Caco-2 (cell line): ENCODE data around the gene ARFGAP1. TPM values are rescaled to one million over a fixed set of nuclear protein-coding genes. Genes with fewer than 3 reads are reported as not detected.
A peak's percentile ranks its signal among the peaks of the same experiment; 100 is the strongest.

ENCODE experiments used
- BruUV-seq: library from RNA; stranded (reverse); fragments of 400-500 nt; replicated peaks from 2 replicates; lab custom pipeline; 2021; lab: Mats Ljungman, UMichigan
- CTCF ChIA-PET: fragments of 300-600 bp; sonication (Branson Sonifier 250); formaldehyde crosslinking; loops from one replicate; lab custom pipeline; 2022; ENCODE audit warnings: antibody characterized with exemption; lab: Charles Lee
- POLR2A ChIA-PET: fragments of 300-600 bp; sonication (Branson Sonifier 250); formaldehyde crosslinking; loops from one replicate; lab custom pipeline; 2022; ENCODE audit warnings: antibody characterized with exemption; lab: Charles Lee
- DNase-seq, 2 experiments: peaks; one replicate each; pipeline versions ENCODE4 v3.0.0 to v3.0.0-alpha.2; 2020 to 2022
- H3K27me3 ChIP-seq: replicated peaks from 2 replicates; pipeline ENCODE4 v1.6.0; 2011; ENCODE audit warnings: low read length; ENCODE audit not compliant: control insufficient read depth, insufficient read depth
- H3K36me3 ChIP-seq: 2 replicates; pipeline ENCODE4 v1.5.1; 2011; ENCODE audit warnings: low read length; ENCODE audit not compliant: control insufficient read depth, insufficient read depth
- H3K4me1 ChIP-seq: fragments of 250-450 bp; sonication (Bioruptor Pico); 2 replicates; pipeline ENCODE4 v1.5.1; 2020; ENCODE audit warnings: mild to moderate bottlenecking
- H3K4me3 ChIP-seq: 2 replicates; pipeline ENCODE4 v1.5.1; 2011; ENCODE audit warnings: low read depth, mild to moderate bottlenecking, control low read depth, low read length
- H3K9me3 ChIP-seq: fragments of 250-450 bp; sonication (Bioruptor Pico); 2 replicates; pipeline ENCODE4 v1.5.1; 2020; ENCODE audit warnings: mild to moderate bottlenecking, moderate library complexity
- H3K27ac Mint-ChIP-seq: one replicate; pipeline ENCODE4 v1.8.0; 2022; ENCODE audit warnings: mixed read lengths; ENCODE audit not compliant: unreplicated experiment
- H3K27me3 Mint-ChIP-seq: one replicate; pipeline ENCODE4 v1.8.0; 2022; ENCODE audit warnings: mixed read lengths; ENCODE audit not compliant: insufficient read depth, unreplicated experiment
- H3K36me3 Mint-ChIP-seq: one replicate; pipeline ENCODE4 v1.8.0; 2022; ENCODE audit warnings: mild to moderate bottlenecking, mixed read lengths; ENCODE audit not compliant: insufficient read depth, unreplicated experiment
- H3K4me1 Mint-ChIP-seq: one replicate; pipeline ENCODE4 v1.8.0; 2022; ENCODE audit warnings: low read depth, mixed read lengths; ENCODE audit not compliant: unreplicated experiment
- H3K4me3 Mint-ChIP-seq: one replicate; pipeline ENCODE4 v1.8.0; 2022; ENCODE audit warnings: mild to moderate bottlenecking, moderate library complexity, mixed read lengths; ENCODE audit not compliant: unreplicated experiment
- H3K9me3 Mint-ChIP-seq: one replicate; pipeline ENCODE4 v1.8.0; 2022; ENCODE audit warnings: mixed read lengths; ENCODE audit not compliant: unreplicated experiment
- CTCF ChIP-seq, 2 experiments: fragments of 200-600 bp in 1 of 2; IDR thresholded peaks; 1 replicate in 1 of 2; 2 replicates in 1 of 2; pipeline versions ENCODE4 v1.5.1 to v1.8.0; 2011 to 2022; ENCODE audit warnings: antibody characterized with exemption in 1 of 2, control low read depth in 1 of 2, inconsistent platforms in 1 of 2, low read depth in 1 of 2, low read length in 1 of 2, mild to moderate bottlenecking in 1 of 2, moderate library complexity in 1 of 2; ENCODE audit not compliant: insufficient read depth in 1 of 2, severe bottlenecking in 1 of 2, unreplicated experiment in 1 of 2
- intact Hi-C: fragments of 100-400 bp; cut with micrococcal nuclease; formaldehyde crosslinking; loops from one replicate; pipeline ENCODE4 v1.10.0; 2022; ENCODE audit not compliant: unreplicated experiment
- total RNA-seq: library from RNA; stranded (reverse); gene quantifications from 2 replicates; pipeline ENCODE4 v1.2.3, GENCODE V29; 2022

The ARFGAP1 gene
- total RNA-seq, 1 experiment from 2014 or later, result 275 TPM

DNA sequence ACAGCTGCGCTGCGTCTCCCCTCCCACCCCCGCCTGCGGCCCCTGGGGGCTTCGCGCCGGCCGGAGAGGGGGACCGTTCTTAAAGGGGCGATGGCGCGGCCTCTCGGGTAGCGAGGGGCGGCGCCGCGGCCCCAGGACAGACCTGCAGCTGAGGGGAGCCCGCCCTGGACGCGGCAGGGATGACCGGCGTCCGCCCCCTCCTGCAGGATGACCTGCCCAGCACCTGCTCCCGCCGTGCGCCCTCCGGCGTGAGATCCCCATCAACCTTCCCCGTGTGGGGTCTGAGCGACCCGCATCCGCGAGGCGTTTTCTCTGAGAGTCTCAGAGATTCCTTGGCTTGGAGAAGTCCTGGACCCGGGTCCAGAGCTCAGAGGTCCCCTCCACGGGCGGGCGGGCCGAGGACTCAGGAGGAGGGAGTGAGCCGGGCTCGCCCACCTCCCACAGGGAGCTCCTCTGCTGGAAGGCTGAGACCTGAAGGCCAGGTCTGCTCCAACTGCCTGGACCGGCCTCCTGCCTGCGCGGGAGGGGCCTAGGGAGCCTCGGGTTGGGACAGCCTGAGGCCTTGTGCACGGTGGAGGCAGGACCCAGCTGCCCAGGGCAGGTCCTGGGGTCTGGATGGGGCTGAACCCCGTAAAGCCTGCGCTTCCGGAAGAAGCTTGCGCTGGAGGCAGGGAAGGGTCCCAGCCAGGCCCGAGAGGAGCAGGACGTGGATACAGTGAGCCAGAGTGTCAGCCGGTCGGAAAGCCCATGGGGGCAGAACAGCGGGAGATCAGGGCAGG is 17.8 kb upstream of the ARFGAP1 start:
- Histone ChIP-seq H3K4me3 (peak overlapping the region; percentile 4; the same call in 1 of the 2 replicates), H3K9me3 (no peaks in the 10 kb centered on the region), H3K27me3 (no peaks in the 10 kb centered on the region), H3K36me3 (no peaks in the 10 kb centered on the region), H3K4me1 (peaks cover 56% of the 10 kb centered on the region)
- H3K27ac Mint-ChIP-seq, result peak overlapping the region; percentile 20
- no TSS peak for BruUV-seq
- DNase-seq, result peak in 1 of 2 experiments; percentile 58
- no peak for TF ChIP-seq CTCF (IDR thresholded peaks at IDR 0.05; ENCODE audit: insufficient read depth in 1 of 2, low read depth in 1 of 2, low read length in 1 of 2, severe bottlenecking in 1 of 2, unreplicated experiment in 1 of 2)
- intact Hi-C loops, result no loop called here
- POLR2A ChIA-PET, result interaction anchor here (0.5 to 0.7 kb wide), 2 partner anchors 17 to 33 kb away, joined by 6 to 10 read pairs; no protein-coding TSS in a partner anchor
- peaks cover 9% of the 10 kb centered on the region for H3K36me3 Mint-ChIP-seq
- peak overlapping the region; percentile 59 for H3K4me3 Mint-ChIP-seq
- no peaks in the 10 kb centered on the region for H3K27me3 Mint-ChIP-seq
- CTCF ChIA-PET, result interaction anchor here (0.6 to 1.7 kb wide), 7 partner anchors 9 to 116 kb away, joined by 3 to 22 read pairs (median 6); no protein-coding TSS in a partner anchor
- peaks cover 46% of the 10 kb centered on the region for H3K4me1 Mint-ChIP-seq
- no peaks in the 10 kb centered on the region for H3K9me3 Mint-ChIP-seq

DNA sequence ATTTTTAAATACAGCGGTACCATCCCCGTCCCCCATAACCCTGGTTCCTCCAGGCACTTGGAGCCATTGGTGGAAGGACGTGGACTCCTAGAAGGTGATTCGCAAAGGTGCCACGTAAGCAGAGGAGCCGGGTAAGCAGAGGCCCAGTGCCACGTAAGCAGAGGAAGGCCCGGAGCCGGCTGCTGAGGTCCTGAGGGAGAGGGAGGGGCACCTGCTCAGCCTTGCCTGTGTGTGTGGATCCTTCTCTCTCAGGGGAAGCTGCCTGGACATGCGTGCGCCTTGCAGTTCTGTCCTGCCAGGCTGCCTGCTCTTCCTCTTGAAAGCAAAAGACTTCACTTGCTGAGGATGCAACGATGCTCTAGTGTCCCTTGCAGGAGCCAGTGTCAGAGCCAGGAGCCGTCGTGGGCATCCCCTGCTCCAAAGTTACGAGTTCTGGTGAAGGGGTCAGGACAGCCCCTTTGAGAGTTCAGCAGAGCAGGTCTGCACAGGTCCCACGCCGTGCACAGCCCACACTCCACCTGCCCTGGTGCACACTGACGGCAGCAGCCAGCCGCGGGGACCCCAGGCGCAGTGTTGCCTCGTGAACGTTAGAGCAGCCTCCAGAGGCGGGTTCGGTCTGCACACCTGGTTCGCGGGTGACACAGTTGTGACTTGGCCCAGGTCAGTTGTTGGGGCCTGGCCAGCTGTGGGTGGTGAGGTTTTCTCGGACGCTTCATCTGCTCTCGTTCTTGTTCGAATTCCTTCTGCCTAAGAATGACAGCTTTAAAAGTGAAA is 16.5 kb upstream of the ARFGAP1 start:
- Mint-ChIP-seq H3K36me3 (peaks cover 4% of the 10 kb centered on the region), H3K9me3 (no peaks in the 10 kb centered on the region), H3K4me3 (no peak overlapping the region), H3K4me1 (peaks cover 39% of the 10 kb centered on the region), H3K27me3 (no peaks in the 10 kb centered on the region), H3K27ac (peak overlapping the region; percentile 20)
- no peaks in the 10 kb centered on the region for H3K36me3 ChIP-seq
- DNase-seq, result no peak
- peaks cover 62% of the 10 kb centered on the region for H3K4me1 ChIP-seq
- ChIA-PET CTCF (interaction anchor here (1.3 to 1.7 kb wide), 3 partner anchors 13 to 33 kb away, joined by 3 to 22 read pairs (median 6); no protein-coding TSS in a partner anchor), POLR2A (no interaction called here)
- no TSS peak for BruUV-seq
- no peak for TF ChIP-seq CTCF (IDR thresholded peaks at IDR 0.05; ENCODE audit: insufficient read depth in 1 of 2, low read depth in 1 of 2, low read length in 1 of 2, severe bottlenecking in 1 of 2, unreplicated experiment in 1 of 2)
- H3K9me3 ChIP-seq, result no peaks in the 10 kb centered on the region
- H3K27me3 ChIP-seq, result no peaks in the 10 kb centered on the region
- no peak overlapping the region for H3K4me3 ChIP-seq
- intact Hi-C loops, result no loop called here

DNA sequence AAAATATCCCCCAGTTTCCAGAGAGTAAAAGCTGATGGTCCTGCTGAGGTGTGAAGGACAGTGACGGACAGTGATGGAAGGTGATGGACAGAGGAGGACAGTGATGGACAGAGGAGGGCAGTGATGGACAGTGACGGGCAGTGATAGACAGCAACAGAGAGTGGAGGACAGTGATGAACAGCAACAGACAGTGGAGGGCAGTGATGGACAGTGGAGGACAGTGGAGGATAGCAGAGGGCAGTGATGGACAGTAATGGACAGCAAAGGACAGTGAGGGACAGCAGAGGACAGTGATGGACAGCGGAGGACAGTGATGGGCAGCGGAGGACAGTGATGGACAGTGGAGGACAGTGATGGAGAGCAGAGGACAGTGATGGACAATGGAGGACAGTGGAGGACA is 15.7 kb upstream of the ARFGAP1 start:
- H3K4me3 ChIP-seq, result no peak overlapping the region
- H3K36me3 Mint-ChIP-seq, result no peaks in the 10 kb centered on the region
- peaks cover 46% of the 10 kb centered on the region for H3K4me1 Mint-ChIP-seq
- H3K27ac Mint-ChIP-seq, result no peak overlapping the region
- BruUV-seq, result no TSS peak
- H3K27me3 ChIP-seq, result no peaks in the 10 kb centered on the region
- TF ChIP-seq CTCF (IDR thresholded peaks at IDR 0.05; ENCODE audit: insufficient read depth in 1 of 2, low read depth in 1 of 2, low read length in 1 of 2, severe bottlenecking in 1 of 2, unreplicated experiment in 1 of 2), result no peak
- ChIA-PET CTCF (no interaction called here), POLR2A (no interaction called here)
- peaks cover 70% of the 10 kb centered on the region for H3K4me1 ChIP-seq
- no peaks in the 10 kb centered on the region for H3K36me3 ChIP-seq
- H3K9me3 Mint-ChIP-seq, result no peaks in the 10 kb centered on the region
- H3K9me3 ChIP-seq, result no peaks in the 10 kb centered on the region
- DNase-seq, result no peak
- H3K27me3 Mint-ChIP-seq, result no peaks in the 10 kb centered on the region
- intact Hi-C loops, result no loop called here
- H3K4me3 Mint-ChIP-seq, result no peak overlapping the region
